Type B pancreatic cell (in vitro differentiated cells): ENCODE results near the gene RABL3. TPM values are rescaled to one million over a fixed set of nuclear protein-coding genes. Genes with fewer than 3 reads are reported as not detected.
"Not testable (repeated sequence)": the region's sequence is repeated elsewhere in the genome, so short reads cannot be mapped to it uniquely, and the experiment has no call there.

Source experiments
- DNase-seq: peaks from one replicate; pipeline ENCODE4 v3.0.0; 2021; ENCODE audit warnings: mixed read lengths; ENCODE audit not compliant: unreplicated experiment; ENCODE audit errors: extremely low spot score
- H3K27ac Mint-ChIP-seq: 2 replicates; pipeline ENCODE4 v1.8.0; 2021; ENCODE audit warnings: mild to moderate bottlenecking, mixed read lengths
- H3K27me3 Mint-ChIP-seq: 2 replicates; pipeline ENCODE4 v1.8.0; 2021; ENCODE audit warnings: mixed read lengths
- H3K36me3 Mint-ChIP-seq: 2 replicates; pipeline ENCODE4 v1.8.0; 2021; ENCODE audit warnings: mixed read lengths
- H3K4me1 Mint-ChIP-seq: one replicate; pipeline ENCODE4 v1.8.0; 2021; ENCODE audit warnings: mixed read lengths; ENCODE audit not compliant: unreplicated experiment
- H3K4me3 Mint-ChIP-seq: 2 replicates; pipeline ENCODE4 v1.8.0; 2021; ENCODE audit warnings: mild to moderate bottlenecking, mixed read lengths
- H3K9me3 Mint-ChIP-seq: 2 replicates; pipeline ENCODE4 v1.8.0; 2021; ENCODE audit warnings: mixed read lengths
- total RNA-seq: library from RNA; stranded (reverse); gene quantifications from 2 replicates; pipeline ENCODE4 v1.2.1, GENCODE V29; 2021; ENCODE audit warnings: low replicate concordance
- TF ChIP-seq, protein P1 (sequence below): fragments of 200-600 bp; sonication (generic); conservative IDR thresholded peaks from 2 replicates; pipeline ENCODE4 v1.5.0; 2021; ENCODE audit warnings: antibody characterized with exemption, mild to moderate bottlenecking

RABL3 gene
- total RNA-seq, 1 donor from 2014 or later = 15.5 TPM

DNA sequence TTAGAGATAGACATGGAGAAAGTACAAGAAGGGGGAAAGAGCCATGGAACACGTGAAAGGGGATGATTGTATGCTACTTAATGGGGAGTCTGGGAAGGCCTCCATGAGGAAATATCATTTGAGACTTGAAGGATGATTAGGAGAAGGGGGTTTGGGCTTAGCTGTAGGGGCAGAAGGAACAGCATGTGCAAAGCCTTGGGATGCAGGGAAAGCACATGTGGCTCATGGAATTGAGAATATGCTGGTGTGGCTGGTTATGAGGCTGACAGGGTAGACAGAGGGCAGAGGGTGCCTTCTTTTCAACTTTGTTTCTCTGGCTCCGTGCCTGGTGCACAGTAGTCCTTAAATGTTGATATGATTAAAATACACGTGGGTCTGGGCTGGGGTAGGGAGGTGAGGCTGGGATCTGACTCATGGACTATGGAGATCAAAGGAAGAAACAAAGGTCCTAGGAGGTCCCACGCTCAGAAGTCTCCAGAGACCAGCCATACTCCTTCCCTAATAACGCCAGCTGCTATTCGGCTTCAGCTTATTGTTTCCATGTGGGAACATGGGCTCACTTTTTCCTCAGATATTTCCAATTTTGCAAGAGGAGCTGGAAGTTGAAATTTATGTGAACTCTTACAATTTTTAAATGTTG lies 1.4 kb upstream of the RABL3 start:
- no peaks in the 10 kb centered on the region for H3K27me3 Mint-ChIP-seq
- DNase-seq = no peak

DNA sequence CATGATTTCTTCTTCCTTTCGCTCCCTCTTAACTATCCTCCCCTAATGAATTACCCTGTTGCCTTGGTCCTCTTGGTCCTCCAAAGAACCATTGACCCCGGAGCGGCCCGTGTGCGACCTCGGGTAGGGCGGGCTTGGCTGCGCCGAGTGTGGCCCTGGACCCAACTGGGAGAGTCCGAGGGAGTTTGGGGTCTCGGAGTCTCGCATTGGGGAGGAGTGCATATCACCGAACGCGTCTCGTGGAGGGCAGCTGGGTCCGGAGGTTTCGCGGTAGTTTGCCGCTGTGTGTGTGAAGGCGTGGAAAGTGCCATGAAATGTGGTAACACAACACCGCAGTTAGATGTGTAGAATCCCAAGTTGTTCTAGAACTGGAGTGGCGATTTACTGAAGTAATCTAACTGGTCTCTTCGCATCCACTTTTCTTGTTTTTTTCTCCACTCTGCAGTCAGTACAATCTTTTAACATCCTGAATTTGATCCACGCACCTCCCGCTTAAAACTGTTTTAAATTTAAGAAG lies 591 bp upstream of the RABL3 start:
- no peaks in the 10 kb centered on the region for H3K9me3 Mint-ChIP-seq
- H3K27ac Mint-ChIP-seq = peak overlapping the region; percentile 99
- H3K36me3 Mint-ChIP-seq = no peaks in the 10 kb centered on the region
- no peak for DNase-seq
- no peaks in the 10 kb centered on the region for H3K27me3 Mint-ChIP-seq
- TF ChIP-seq, protein P1, sequence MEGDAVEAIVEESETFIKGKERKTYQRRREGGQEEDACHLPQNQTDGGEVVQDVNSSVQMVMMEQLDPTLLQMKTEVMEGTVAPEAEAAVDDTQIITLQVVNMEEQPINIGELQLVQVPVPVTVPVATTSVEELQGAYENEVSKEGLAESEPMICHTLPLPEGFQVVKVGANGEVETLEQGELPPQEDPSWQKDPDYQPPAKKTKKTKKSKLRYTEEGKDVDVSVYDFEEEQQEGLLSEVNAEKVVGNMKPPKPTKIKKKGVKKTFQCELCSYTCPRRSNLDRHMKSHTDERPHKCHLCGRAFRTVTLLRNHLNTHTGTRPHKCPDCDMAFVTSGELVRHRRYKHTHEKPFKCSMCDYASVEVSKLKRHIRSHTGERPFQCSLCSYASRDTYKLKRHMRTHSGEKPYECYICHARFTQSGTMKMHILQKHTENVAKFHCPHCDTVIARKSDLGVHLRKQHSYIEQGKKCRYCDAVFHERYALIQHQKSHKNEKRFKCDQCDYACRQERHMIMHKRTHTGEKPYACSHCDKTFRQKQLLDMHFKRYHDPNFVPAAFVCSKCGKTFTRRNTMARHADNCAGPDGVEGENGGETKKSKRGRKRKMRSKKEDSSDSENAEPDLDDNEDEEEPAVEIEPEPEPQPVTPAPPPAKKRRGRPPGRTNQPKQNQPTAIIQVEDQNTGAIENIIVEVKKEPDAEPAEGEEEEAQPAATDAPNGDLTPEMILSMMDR = no peak
- H3K4me1 Mint-ChIP-seq = peaks cover 24% of the 10 kb centered on the region
- H3K4me3 Mint-ChIP-seq = peak overlapping the region; percentile 89

More for the DNA sequence above, 1.4 kb upstream of the RABL3 start:
- TF ChIP-seq, protein P1 = no peak
- Mint-ChIP-seq H3K9me3 (no peaks in the 10 kb centered on the region), H3K36me3 (no peaks in the 10 kb centered on the region), H3K4me1 (peaks cover 24% of the 10 kb centered on the region), H3K27ac (peak overlapping the region; percentile 99), H3K4me3 (peak overlapping the region; percentile 89)

DNA sequence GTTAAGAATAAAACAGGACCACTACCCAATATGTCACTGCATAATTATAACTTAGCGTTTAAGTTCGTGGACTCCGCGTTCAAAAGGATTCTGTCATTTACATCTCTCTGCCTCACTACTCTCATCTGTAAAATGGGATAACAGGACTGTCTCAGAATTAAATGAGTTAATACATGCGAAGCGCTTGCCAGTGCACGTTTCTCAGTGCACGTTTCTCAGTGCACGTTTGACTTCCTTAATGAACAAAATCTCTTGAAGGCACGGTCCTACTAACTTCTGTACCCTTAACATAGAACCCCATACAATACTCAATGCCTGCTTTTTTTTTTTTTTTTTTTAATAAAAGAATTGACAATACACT lies 499 bp downstream of the RABL3 start:
- Mint-ChIP-seq H3K36me3 (peaks cover 8% of the 10 kb centered on the region), H3K4me3 (peak overlapping the region; percentile 89), H3K4me1 (peaks cover 24% of the 10 kb centered on the region), H3K27ac (peak overlapping the region; percentile 99), H3K27me3 (no peaks in the 10 kb centered on the region), H3K9me3 (peaks cover 5% of the 10 kb centered on the region)
- no peak for DNase-seq
- TF ChIP-seq, protein P1 = no peak

DNA sequence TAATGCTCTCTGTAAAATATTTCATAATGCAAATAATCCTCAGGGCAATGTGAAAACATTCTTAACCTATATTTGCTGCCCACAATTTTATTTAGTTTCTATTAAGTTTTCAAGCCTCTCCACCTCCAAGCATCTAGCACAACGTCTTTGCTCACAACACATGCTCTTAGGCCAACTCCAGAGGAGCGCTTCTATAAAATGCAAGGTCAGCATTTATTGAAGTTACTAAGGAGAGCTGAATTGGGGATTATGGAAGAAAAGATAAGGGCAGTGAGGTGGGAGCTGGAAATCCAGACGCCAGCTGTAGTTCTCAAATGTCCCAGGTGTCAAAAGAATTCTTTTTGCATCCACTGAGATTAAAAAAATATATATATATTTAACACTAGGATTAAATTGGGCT lies 996 bp downstream of the RABL3 start:
- H3K27ac Mint-ChIP-seq = peak overlapping the region; percentile 67
- H3K4me3 Mint-ChIP-seq = peak overlapping the region; percentile 89
- H3K27me3 Mint-ChIP-seq = no peaks in the 10 kb centered on the region

DNA sequence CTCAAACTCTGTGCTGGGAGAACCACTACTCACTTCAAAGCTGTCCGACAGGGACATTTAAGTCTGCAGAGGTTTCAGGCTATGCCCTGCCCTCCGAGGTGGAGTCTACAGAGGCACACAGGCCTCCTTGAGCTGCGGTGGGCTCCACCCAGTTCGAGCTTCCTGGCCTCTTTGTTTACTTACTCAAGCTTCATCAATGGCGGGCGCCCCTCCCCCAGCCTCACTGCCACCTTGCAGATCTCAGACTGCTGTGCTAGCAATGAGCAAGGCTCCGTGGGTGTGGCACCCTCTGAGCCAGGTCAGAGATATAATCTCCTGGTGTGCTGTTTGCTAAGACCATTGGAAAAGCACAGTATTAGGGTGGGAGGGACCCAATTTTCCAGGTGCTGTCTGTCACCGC lies 4.3 kb downstream of the RABL3 start:
- H3K36me3 Mint-ChIP-seq = peaks cover 16% of the 10 kb centered on the region
- not testable (repeated sequence) for H3K9me3 Mint-ChIP-seq, H3K27ac Mint-ChIP-seq, H3K4me1 Mint-ChIP-seq, H3K27me3 Mint-ChIP-seq, DNase-seq, H3K4me3 Mint-ChIP-seq

More for the DNA sequence above, 996 bp downstream of the RABL3 start:
- Mint-ChIP-seq H3K9me3 (peaks cover 6% of the 10 kb centered on the region), H3K36me3 (peaks cover 9% of the 10 kb centered on the region), H3K4me1 (peaks cover 24% of the 10 kb centered on the region)
- DNase-seq = no peak
- TF ChIP-seq, protein P1 = no peak
